Suprapubic skin (tissue), 4 donors: ENCODE measurements around the gene JPH2. TPM values are rescaled to one million over a fixed set of nuclear protein-coding genes. Genes with fewer than 3 reads are reported as not detected.

Experiments used
- DNase-seq, 2 donors: peaks; one replicate each; pipeline ENCODE4 v3.0.0-alpha.2; 2019; ENCODE audit warnings: low spot score in 2 of 2
- H3K27ac ChIP-seq: fragments of 200-600 bp; sonication (generic); one replicate; pipeline ENCODE4 v1.5.1; 2019
- H3K27me3 ChIP-seq: fragments of 200-600 bp; sonication (generic); one replicate; pipeline ENCODE4 v1.5.1; 2019
- H3K36me3 ChIP-seq: fragments of 200-600 bp; sonication (generic); one replicate; pipeline ENCODE4 v1.5.1; 2019
- H3K4me1 ChIP-seq: fragments of 200-600 bp; sonication (generic); one replicate; pipeline ENCODE4 v1.5.1; 2019
- H3K4me3 ChIP-seq: fragments of 200-600 bp; sonication (generic); one replicate; pipeline ENCODE4 v1.5.1; 2019; ENCODE audit warnings: mild to moderate bottlenecking
- H3K9me3 ChIP-seq: fragments of 200-600 bp; sonication (generic); one replicate; pipeline ENCODE4 v1.5.1; 2019
- EP300 ChIP-seq: sonication (generic); formaldehyde crosslinking; IDR thresholded peaks from one replicate; pipeline ENCODE4 v1.6.1; 2017; ENCODE audit warnings: antibody characterized with exemption
- POLR2A ChIP-seq, 2 donors: fragments of 450-650 bp; IDR thresholded peaks; one replicate each; pipeline ENCODE4 v1.6.1; 2017; ENCODE audit warnings: antibody characterized with exemption in 2 of 2, mild to moderate bottlenecking in 2 of 2, moderate library complexity in 2 of 2
- POLR2AphosphoS5 ChIP-seq, 3 donors: sonication (generic); formaldehyde crosslinking; IDR thresholded peaks; one replicate each; pipeline ENCODE4 v1.6.1; 2017; ENCODE audit warnings: antibody characterized with exemption in 3 of 3
- WGBS: methylation state at CpG from one replicate; pipeline ENCODE4 v1.1.5; 2018; 5-methylcytosine and 5-hydroxymethylcytosine counted together
- total RNA-seq, 4 donors: library from RNA; depleted of rRNA; stranded (reverse); fragments of >200 nt; gene quantifications; one replicate each; pipeline ENCODE4 v1.1.0, GENCODE V29; 2016
- TF ChIP-seq, protein P1 (sequence below), 2 donors: fragments of 200-600 bp in 1 of 2; fragments of 450-650 bp in 1 of 2; sonication (generic) in 1 of 2; IDR thresholded peaks; one replicate each; pipeline ENCODE4 v1.5.1; 2016 to 2019; ENCODE audit warnings: antibody characterized with exemption in 2 of 2, mild to moderate bottlenecking in 1 of 2, moderate library complexity in 1 of 2

JPH2 gene
- total RNA-seq, 4 donors from 2014 or later: 3.8 to 5.0 (median 4.5) TPM

DNA sequence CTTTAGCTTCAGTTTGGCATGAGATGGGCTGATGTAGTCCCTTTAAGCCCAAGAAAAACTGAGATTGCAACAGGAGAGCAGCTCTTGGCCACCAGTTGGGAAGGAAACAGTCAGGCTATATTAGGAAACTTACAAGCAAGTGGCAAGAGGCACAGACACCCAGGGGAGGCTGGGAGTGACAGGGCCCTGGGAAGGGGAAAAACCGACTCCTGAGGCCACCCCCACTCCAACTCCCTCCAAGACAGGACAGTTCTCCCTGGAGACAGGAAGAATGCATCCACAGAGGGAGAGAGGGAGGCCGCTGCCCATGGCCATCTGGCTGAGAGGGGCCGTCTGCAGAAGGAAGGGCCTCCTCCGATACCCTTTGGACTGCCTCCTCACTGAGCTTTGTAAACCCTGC is 20.5 kb downstream of the JPH2 start:
- 54% methylated on average over 4 of the region's 4 CpGs for WGBS
- DNase-seq: no peak
- peaks cover 6% of the 10 kb centered on the region for H3K27me3 ChIP-seq
- no peak for TF ChIP-seq POLR2AphosphoS5 (IDR thresholded peaks at IDR 0.05)
- H3K4me3 ChIP-seq: no peak overlapping the region
- no peak overlapping the region for H3K27ac ChIP-seq
- no peaks in the 10 kb centered on the region for H3K4me1 ChIP-seq
- no peaks in the 10 kb centered on the region for H3K9me3 ChIP-seq
- H3K36me3 ChIP-seq: no peaks in the 10 kb centered on the region

DNA sequence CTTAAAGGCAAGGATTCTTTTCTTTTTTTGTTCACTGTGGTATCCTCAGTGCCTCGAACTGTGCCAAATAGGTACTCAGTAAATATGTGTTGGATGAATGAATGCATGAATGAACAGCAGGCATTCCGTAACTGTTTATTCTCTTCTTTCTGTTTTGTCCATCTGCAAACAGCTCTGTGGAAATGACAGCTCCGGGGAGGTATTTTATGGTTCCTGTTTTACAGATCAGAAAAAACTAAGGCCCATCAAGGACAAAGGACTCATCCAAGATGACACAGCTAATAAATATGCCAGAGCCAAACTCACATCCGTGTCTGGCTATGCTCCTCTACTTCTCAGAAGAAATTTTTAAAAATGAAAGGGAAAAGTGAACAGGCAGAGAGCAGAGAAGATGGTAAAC is 21.0 kb downstream of the JPH2 start:
- H3K4me1 ChIP-seq: no peaks in the 10 kb centered on the region
- H3K36me3 ChIP-seq: no peaks in the 10 kb centered on the region
- H3K27ac ChIP-seq: no peak overlapping the region
- no peak overlapping the region for H3K4me3 ChIP-seq
- no peak for TF ChIP-seq POLR2A (IDR thresholded peaks at IDR 0.05)
- TF ChIP-seq EP300: no peak
- no peak for TF ChIP-seq POLR2AphosphoS5 (IDR thresholded peaks at IDR 0.05)
- TF ChIP-seq, protein P1, sequence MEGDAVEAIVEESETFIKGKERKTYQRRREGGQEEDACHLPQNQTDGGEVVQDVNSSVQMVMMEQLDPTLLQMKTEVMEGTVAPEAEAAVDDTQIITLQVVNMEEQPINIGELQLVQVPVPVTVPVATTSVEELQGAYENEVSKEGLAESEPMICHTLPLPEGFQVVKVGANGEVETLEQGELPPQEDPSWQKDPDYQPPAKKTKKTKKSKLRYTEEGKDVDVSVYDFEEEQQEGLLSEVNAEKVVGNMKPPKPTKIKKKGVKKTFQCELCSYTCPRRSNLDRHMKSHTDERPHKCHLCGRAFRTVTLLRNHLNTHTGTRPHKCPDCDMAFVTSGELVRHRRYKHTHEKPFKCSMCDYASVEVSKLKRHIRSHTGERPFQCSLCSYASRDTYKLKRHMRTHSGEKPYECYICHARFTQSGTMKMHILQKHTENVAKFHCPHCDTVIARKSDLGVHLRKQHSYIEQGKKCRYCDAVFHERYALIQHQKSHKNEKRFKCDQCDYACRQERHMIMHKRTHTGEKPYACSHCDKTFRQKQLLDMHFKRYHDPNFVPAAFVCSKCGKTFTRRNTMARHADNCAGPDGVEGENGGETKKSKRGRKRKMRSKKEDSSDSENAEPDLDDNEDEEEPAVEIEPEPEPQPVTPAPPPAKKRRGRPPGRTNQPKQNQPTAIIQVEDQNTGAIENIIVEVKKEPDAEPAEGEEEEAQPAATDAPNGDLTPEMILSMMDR (IDR thresholded peaks at IDR 0.05): no peak
- peaks cover 9% of the 10 kb centered on the region for H3K27me3 ChIP-seq
- WGBS: 39% methylated on average over 4 of the region's 4 CpGs
- no peaks in the 10 kb centered on the region for H3K9me3 ChIP-seq
- DNase-seq: no peak

DNA sequence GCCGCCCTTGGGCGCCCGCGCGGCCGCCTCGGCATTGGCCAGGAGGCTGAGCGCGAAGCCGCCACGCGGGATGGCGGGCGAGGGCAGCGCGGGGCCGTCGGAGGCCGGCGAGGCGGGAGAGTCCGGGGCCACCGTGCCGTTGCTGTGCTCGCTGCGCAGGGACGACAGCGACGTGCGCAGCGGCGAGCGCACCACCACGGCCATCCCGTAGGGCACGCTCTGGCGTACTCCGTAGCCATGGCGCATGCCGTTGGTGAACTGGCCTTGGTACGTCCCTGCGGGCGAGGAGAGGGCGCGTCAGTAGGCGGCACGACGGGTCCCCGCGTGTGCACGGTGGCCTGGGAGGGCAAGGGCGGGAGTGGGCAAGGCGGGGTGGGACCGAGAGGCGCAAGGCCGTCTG is 26.9 kb downstream of the JPH2 start:
- no peak for DNase-seq

DNA sequence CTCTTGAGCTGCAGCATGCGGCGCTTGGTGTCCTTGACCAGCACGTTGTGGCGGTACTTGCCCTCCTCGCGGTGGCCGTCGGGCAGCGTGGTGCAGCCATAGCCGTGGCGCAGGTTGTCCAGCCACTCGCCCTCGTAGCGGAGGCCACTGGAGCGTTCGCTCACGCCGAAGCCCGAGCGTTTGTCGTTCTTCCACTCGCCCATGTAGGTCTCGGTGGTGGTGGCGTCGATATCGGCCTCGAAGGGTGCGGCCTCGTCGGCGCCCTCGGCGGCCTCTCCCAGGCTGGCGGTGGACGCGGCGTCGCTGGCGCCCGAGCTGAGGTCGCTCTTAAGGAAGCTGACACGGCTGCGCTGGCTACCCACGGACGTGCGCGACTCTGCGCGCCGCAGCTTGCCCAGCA is 27.3 kb downstream of the JPH2 start:
- Histone ChIP-seq H3K4me3 (no peak overlapping the region), H3K4me1 (no peaks in the 10 kb centered on the region), H3K36me3 (no peaks in the 10 kb centered on the region), H3K27me3 (peaks cover 24% of the 10 kb centered on the region), H3K27ac (no peak overlapping the region), H3K9me3 (no peaks in the 10 kb centered on the region)
- TF ChIP-seq POLR2A (IDR thresholded peaks at IDR 0.05) (no peak), EP300 (no peak), POLR2AphosphoS5 (IDR thresholded peaks at IDR 0.05) (no peak)
- TF ChIP-seq, protein P1 (IDR thresholded peaks at IDR 0.05): no peak
- no peak for DNase-seq
- 83% methylated on average over 39 of the region's 50 CpGs for WGBS

More for the DNA sequence above, 26.9 kb downstream of the JPH2 start:
- no peak overlapping the region for H3K4me3 ChIP-seq
- no peaks in the 10 kb centered on the region for H3K9me3 ChIP-seq
- TF ChIP-seq EP300 (no peak), POLR2A (IDR thresholded peaks at IDR 0.05) (no peak), POLR2AphosphoS5 (IDR thresholded peaks at IDR 0.05) (no peak)
- TF ChIP-seq, protein P1 (IDR thresholded peaks at IDR 0.05): no peak
- 62% methylated on average over 53 of the region's 56 CpGs for WGBS
- no peak overlapping the region for H3K27ac ChIP-seq
- H3K4me1 ChIP-seq: no peaks in the 10 kb centered on the region
- no peaks in the 10 kb centered on the region for H3K36me3 ChIP-seq
- peaks cover 24% of the 10 kb centered on the region for H3K27me3 ChIP-seq

DNA sequence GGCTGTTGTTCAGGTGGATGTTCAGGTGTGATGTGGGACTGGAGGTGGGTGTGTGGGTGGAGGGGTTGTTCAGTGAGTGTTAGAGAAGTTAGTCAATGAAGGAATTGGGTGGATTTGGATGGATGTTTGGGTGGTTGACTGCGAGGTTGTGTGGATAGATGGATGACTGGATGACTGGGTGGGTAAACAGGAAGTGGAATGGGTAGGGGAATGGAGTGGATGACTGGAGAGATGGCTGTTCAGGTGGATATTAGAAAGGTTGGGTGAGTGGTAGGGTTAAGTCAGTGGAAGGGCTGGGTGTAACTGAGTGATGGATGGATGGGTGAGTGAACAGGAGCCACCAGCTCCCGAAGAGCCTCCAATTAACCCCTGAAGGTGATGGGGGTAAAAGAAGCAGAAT is 27.9 kb downstream of the JPH2 start:
- no peak for DNase-seq
- peaks cover 3% of the 10 kb centered on the region for H3K4me1 ChIP-seq
- H3K4me3 ChIP-seq: no peak overlapping the region
- peaks cover 24% of the 10 kb centered on the region for H3K27me3 ChIP-seq
- no peaks in the 10 kb centered on the region for H3K36me3 ChIP-seq
- H3K9me3 ChIP-seq: no peaks in the 10 kb centered on the region
- no peak overlapping the region for H3K27ac ChIP-seq
- TF ChIP-seq POLR2A (IDR thresholded peaks at IDR 0.05) (no peak), POLR2AphosphoS5 (IDR thresholded peaks at IDR 0.05) (no peak), EP300 (no peak)
- TF ChIP-seq, protein P1 (IDR thresholded peaks at IDR 0.05): no peak
- WGBS: 88% methylated on average over 2 of the region's 2 CpGs

DNA sequence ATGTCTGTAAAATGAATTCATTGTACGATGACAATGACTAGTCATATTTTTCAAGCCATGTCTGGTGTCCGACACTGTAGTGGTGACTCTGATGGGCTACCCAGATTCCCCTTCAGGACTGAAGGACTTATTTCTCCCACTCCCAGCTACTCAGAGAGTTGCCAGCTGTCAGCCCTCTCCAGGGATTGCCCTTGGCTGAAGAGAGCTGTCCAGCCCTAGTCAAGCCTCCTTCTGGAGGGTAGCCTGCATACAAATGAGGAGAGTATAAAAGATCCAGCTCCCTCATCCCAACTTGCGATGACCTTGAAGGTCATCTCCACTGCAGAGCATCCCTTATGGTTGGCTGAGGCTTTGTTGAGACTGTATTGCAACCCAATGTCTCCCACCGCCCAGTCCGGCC is 29.9 kb downstream of the JPH2 start:
- WGBS: 96% methylated on average over 5 of the region's 5 CpGs

More for the DNA sequence above, 29.9 kb downstream of the JPH2 start:
- Histone ChIP-seq H3K4me3 (no peak overlapping the region), H3K27ac (no peak overlapping the region), H3K36me3 (no peaks in the 10 kb centered on the region), H3K9me3 (no peaks in the 10 kb centered on the region), H3K4me1 (peaks cover 6% of the 10 kb centered on the region), H3K27me3 (peaks cover 23% of the 10 kb centered on the region)
- no peak for TF ChIP-seq POLR2A (IDR thresholded peaks at IDR 0.05)
- TF ChIP-seq, protein P1 (IDR thresholded peaks at IDR 0.05): no peak
- no peak for TF ChIP-seq POLR2AphosphoS5 (IDR thresholded peaks at IDR 0.05)
- no peak for TF ChIP-seq EP300
- DNase-seq: no peak
